Measurements from ENCODE around the gene COBL. TPM values are rescaled to one million over a fixed set of nuclear protein-coding genes. Genes with fewer than 3 reads are reported as not detected.
A peak's percentile ranks its signal among the peaks of the same experiment; 100 is the strongest.

Gene COBL
- total RNA-seq, 1 experiment from 2014 or later, result 52.3 TPM

GRCh38 chr7:51080622-51081269 lies 235.9 kb downstream of the COBL start:
- peak overlapping the region; percentile 87 for H3K14ac ChIP-seq (ENCODE audit: insufficient read depth, low read length)
- Mint-ChIP-seq H3K4me3 (peak overlapping the region in 1 of 2 experiments; percentile 20; a peak in 2 of 5 replicates), H3K9me3 (no peaks in the 10 kb centered on the region), H3K27me3 (ENCODE audit: low read depth) (peaks cover 3% of the 10 kb centered on the region; the same call in 1 of the 2 replicates), H3K4me1 (peaks cover 43 to 52% of the 10 kb centered on the region in 2 experiments), H3K36me3 (ENCODE audit: insufficient read depth in 1 of 3, low read depth in 3 of 3) (peaks cover 0 to 45% (median 29%) of the 10 kb centered on the region in 3 experiments; a peak in 6 of 7 replicates), H3K27ac (peak overlapping the region; percentile 97 to 98 (median 97))
- no peak overlapping the region for H2BK20ac ChIP-seq (ENCODE audit: low read depth, low read length, poor library complexity, severe bottlenecking)
- H3K18ac ChIP-seq (ENCODE audit: insufficient read length, low read depth, low read length), result peak overlapping the region; percentile 85
- H2AFZ ChIP-seq (ENCODE audit: low read length), result no peak overlapping the region
- H3K23me2 ChIP-seq (ENCODE audit: insufficient read length, low read depth, low read length, poor library complexity, severe bottlenecking), result no peaks in the 10 kb centered on the region
- peak overlapping the region; percentile 7 for H4K91ac ChIP-seq (ENCODE audit: insufficient read length, low read depth, low read length)
- H4K8ac ChIP-seq (replicated peaks; ENCODE audit: insufficient read length, low read depth, low read length), result no peak overlapping the region
- H3K27ac ChIP-seq (ENCODE audit: insufficient read length, low read depth, low read length), result peak overlapping the region; percentile 84
- H3T11ph ChIP-seq (ENCODE audit: low read length), result peak overlapping the region; percentile 89
- peak overlapping the region; percentile 58 for H2AK5ac ChIP-seq (ENCODE audit: insufficient read length, low read length)
- peak overlapping the region; percentile 33 for H3K4me2 ChIP-seq (ENCODE audit: insufficient read depth, insufficient read length, low read length)
- DNase-seq, result peak; percentile 94
- no peaks in the 10 kb centered on the region for H4K20me1 ChIP-seq (ENCODE audit: control insufficient read depth, insufficient read depth, insufficient read length)
- H3K9ac ChIP-seq (ENCODE audit: extremely low read depth, insufficient read length, low read length), result no peak overlapping the region
- H3K9me3 ChIP-seq (ENCODE audit: control insufficient read depth, low read depth, low read length), result no peaks in the 10 kb centered on the region
- H3K79me1 ChIP-seq (ENCODE audit: insufficient read depth, low read depth, low read length, poor library complexity, severe bottlenecking), result no peaks in the 10 kb centered on the region
- H2BK120ac ChIP-seq (ENCODE audit: low read depth, low read length, poor library complexity, severe bottlenecking), result no peak overlapping the region
- TF ChIP-seq CTCF (conservative IDR thresholded peaks at IDR 0.05), result no peak
- no peak overlapping the region for H3K23ac ChIP-seq (ENCODE audit: insufficient read length, low read depth, low read length)
- peak overlapping the region; percentile 79 for H4K5ac ChIP-seq (ENCODE audit: insufficient read length, low read depth, low read length)
- H3K4ac ChIP-seq (ENCODE audit: low read depth, low read length), result peak overlapping the region; percentile 72; the same call in 1 of the 2 replicates
- WGBS (ENCODE audit: extremely low coverage, insufficient read length, low lambda C conversion rate), result no CpG with 5 or more reads among the region's 12 CpGs
- H3K27me3 ChIP-seq (ENCODE audit: insufficient read depth, low read length), result no peaks in the 10 kb centered on the region
- H3K79me2 ChIP-seq (ENCODE audit: insufficient read depth, low read length), result no peaks in the 10 kb centered on the region
- peak overlapping the region; percentile 19 for H2BK5ac ChIP-seq (ENCODE audit: insufficient read length, low read length)
- H3K56ac ChIP-seq (ENCODE audit: insufficient read length, low read depth, low read length), result no peak overlapping the region
- H3K4me1 ChIP-seq (ENCODE audit: insufficient read depth, low read length), result peaks cover 13% of the 10 kb centered on the region
- peak overlapping the region; percentile 85 for H2BK12ac ChIP-seq (ENCODE audit: insufficient read length, low read depth, low read length)
- peak overlapping the region; percentile 20; the same call in 1 of the 2 replicates for H2BK15ac ChIP-seq (ENCODE audit: low read depth, low read length)

Measured in H9 (cell line).